DMS153 treated with DMSO at 0.1 percent for 48 hours (cell line): ENCODE data around the gene BTAF1.

Experiments
- DNase-seq: peaks from one replicate; lab custom pipeline; 2025; ENCODE audit not compliant: unreplicated experiment; lab: John Stamatoyannopoulos, UW

The BTAF1 gene

DNA sequence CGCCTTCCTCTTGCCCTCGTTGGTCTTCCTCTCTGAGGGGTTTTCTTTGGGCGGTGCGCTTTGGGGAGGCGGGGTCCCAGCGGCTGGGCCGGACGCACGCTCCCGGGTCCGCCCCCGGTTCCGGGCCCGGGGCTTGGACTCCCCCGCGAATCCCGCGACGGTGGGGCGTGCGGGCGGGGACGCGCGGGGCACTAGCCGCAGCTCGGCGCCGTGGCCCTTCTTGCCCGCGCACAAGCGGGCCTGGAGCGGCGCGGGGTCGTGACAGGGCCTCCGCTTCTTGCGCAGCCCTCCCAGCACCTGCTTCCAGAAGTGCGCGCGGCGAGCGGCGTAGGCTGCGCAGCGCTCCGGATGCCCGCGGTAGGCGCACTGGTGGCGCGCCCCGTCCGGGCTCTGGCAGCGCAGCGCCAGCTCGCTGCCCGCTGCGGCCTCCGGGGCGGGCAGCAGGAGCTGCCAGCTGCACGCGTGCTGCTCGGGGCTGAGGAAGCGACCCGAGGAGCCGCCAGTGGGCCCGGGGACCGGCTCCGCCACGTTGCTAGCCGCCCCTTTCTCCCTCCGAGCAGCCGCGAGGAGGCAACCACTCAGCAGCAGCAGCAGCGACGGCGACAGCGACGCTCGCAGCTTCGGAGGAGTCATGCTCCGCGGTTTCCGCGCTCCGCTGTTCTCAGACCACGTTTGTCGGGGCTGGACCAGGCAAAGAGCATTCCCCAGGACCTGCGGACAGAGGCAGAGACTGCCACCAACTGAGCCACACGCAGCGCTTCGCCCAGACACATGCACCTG lies 15.0 kb upstream of the BTAF1 start:
- DNase-seq, result peak; percentile 74

DNA sequence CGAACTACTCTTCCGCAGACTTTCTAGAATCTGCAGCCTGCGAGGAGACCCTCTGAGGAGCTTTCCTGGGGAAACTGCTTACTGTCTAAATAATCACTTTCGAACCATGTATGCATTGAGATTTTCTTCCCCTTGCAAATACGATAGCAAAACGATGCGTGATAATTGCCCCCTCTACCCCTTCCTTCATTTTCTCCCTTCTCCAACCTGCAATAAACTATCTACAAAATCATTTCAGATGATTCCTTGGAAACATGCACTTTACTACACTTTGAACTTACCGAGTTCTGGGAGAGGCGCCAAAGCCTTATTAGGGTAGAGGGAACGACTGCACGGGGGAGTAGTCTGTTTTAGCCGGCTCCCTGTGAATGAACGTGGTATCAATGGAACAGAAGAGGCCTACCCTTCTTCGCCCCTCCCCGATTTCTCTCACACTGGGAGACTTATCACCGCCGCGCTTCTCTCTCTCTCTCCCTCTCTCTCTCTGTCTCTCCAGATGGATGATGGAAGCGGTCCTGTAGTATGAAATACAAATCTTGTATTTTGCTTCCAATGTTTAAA lies 14.4 kb upstream of the BTAF1 start, which contains the start of gene FGFBP3:
TSS of gene FGFBP3 (minus strand) at position 370 of the 561 bp plus-strand sequence. CDS start 517 bp downstream, outside the sequence.
- peak; percentile 38 for DNase-seq

DNA sequence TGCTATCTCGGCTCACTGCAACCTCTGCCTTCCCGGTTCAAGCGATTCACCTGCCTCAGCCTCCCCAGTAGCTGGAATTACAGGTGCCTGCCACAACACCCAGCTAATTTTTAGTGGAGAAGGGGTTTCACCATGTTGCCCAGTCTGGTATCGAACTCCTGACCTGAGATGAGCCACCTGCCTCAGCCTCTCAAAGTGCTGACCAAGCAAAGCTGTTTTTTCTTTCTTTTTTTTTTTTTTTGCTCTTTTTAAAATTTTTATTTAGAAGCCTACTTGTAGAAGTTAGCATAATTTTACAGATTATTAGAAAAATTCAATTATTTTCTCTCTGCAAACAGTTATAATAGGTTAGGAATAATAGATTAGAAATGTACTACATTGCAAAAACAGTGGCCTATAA lies 13.1 kb upstream of the BTAF1 start:
- no peak for DNase-seq

DNA sequence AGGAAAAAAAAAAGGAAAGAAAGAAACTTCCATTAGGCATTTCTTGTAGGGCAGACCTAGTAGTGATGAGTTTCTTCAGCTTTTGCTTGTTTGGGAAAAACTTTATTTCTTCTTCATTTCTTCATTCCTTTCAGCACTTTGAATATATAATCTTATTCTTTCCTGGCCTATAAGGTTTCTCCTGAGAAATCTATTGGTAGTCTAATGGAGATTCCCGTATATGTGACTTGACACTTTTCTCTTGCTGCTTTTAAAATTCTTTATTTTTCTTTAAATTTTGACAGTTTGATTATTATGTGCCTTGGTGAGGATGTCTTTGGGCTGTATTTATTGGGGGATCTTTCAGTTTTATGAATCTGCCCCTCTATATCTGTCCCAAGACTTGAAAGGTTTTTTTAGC lies 3.9 kb upstream of the BTAF1 start:
- no peak for DNase-seq

DNA sequence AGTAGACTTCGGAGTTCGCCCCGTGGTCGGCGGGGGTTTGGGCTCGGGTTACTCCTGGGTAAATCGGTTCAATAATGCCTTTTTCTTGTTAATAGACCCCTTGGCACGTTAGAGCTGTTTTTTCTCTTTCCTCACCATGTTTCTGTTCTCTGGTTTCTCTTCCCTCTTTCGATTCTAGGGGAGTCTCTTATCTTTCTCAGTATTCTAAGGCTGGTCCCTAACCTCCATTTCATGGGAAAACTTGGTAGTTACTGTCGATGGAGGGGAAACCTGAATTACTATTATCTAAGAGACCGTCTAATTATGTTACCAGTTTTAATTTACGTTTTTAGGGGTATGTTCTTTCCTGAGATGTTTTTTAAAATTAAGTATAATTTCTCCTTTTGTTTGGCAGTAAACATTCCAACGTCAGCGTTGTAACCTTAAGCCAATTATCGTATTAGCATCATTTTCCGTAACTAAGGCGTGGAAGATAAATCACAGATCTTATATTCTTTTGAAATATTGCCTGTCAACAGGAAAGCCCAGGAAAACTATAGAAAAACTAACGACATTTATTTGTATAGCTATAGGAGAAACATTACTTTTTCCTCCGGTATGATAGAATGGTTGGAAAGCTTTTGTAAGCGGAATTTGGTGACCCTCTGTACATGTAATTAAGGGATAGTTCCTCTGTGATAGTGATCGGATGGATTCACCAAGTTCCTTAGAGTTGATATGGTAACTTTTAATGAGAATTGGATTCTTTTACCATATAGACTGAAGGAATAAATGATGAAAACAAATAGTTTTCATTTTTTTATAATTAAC lies 847 bp downstream of the BTAF1 start:
- no peak for DNase-seq

DNA sequence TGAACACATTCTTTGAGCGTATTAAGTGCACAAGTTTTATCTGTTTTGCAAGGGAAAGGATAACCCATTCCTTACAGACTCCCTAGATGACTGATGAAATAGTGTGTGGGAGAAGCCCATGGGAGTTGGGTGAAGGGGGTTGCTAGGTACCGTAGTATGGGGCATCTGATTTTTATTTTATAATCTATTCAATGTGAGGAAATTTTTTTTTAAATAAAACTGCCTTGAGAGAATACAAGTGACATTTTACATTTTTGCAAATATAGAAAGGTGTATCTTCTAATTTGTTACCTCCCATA lies 1.4 kb downstream of the BTAF1 start:
- no peak for DNase-seq

DNA sequence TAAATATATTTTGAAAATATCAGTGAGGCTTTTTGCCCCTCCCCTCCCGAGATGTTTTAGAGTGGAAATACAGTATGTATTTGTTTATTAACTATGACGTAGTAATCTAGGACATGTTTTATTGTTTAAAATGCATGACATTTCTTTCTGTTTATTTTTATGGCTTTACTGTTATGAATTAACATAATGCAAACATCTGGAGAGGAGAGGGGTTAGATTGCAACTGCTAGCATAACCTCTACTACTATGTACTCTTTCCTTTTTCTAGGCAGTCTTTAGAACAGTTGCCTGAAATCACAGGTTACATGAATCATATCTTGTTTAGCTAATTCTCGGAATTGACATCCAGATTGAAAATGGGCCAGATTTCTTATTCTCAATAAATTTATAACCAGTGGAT lies 7.4 kb downstream of the BTAF1 start:
- no peak for DNase-seq

DNA sequence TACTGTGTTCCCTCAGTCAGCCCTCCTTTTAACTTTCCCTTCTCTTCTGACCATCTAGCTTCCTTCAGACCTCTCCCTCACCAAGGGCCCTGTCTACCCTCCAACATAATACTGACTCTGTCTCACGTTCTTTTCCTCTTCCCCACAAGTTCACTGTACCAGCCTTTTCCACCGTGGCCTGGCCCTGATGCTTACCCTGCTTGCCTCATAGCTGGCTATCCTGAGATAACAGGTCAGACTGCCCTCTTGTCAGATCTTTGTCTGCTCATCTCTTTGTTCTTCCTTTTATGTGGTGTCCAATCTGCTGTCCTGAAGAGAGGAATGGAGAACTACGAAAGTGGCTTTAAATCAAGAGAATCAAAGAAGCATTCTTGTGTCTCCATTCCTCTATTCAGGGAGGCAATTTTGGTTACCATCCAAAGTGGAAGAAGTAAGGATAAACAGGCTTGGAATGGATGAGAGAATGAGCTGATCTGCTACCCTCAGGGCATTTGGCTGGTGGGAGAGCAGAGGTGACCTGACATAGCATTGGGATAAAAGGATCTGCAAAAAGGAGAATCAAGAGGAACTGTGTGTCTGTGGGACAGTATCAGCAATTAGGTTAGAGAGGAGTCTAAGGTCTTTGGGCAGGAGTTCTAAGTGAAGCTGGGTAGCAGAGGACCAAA lies 8.1 kb downstream of the BTAF1 start:
- DNase-seq, result no peak

DNA sequence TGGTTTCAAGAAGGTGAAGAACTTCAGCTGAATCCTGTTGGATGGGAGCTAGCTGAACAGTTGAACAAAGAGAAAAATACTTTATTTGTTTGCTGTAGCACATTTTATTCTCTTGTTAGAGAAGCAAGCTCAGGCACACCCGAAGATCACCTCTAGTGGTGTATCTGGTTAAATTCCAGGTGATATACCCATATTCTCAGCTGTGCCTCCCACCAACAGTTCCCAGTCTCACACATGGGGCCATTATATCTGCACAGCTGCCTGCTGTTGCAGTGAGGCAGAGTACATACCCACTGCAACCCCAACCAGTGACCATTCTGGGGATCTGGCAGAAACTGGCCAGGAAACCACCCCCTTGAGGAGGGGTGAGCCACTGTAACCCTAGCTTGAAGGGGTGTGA lies 9.2 kb downstream of the BTAF1 start:
- DNase-seq, result no peak

DNA sequence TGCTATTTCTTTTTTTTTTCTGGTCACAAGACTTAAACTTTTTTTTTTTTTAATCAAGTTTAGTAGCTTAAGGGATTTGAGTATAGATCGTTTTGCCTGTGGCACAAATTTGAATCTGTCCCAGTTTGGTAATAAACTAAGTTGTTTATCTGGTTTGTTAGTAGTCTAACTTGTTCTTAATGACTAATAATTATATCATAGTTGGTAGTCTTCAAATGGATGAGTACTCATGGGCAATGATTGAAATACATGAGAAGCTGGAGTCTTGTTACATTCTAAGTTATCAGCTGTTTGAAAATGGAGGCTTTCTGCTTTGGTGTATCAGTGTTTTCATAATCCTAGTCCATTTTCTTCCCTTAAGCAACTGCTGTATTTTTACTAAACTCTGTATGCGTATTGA lies 12.3 kb downstream of the BTAF1 start:
- DNase-seq, result no peak

DNA sequence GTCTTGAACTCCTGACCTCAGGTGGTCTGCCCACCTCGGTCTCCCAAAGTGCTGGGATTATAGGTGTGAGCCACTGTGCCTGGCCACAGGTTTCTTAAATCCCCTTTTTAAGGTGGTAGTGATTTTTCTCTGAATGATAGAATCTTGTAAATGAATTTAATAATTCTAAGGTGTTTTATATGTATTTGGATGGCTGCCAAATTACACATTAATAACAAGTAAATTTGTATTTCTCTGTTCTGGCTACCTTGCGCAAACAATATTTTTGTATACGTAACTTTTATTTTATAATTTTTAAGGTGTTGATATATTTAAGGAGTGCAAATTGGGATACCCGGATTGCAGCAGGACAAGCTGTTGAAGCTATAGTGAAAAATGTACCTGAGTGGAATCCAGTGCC lies 16.1 kb downstream of the BTAF1 start:
- no peak for DNase-seq

DNA sequence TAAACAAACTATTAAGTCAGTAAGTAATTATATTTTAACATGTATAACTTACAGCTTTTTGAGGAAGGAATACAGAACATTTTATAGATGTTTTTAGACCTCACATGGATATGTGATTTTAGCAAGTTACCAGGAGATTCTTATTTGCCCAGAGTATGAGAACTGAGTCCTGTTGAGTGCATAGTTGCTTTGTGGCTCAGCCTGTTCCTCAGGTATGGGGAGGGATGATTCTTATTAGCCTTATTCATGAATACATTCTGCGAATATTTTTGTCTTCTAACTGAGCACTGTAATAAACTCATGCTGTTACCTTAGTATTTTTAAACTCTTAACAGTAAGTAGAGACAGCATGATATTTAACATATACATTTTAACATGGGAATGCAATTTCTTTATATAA lies 17.9 kb downstream of the BTAF1 start:
- no peak for DNase-seq

DNA sequence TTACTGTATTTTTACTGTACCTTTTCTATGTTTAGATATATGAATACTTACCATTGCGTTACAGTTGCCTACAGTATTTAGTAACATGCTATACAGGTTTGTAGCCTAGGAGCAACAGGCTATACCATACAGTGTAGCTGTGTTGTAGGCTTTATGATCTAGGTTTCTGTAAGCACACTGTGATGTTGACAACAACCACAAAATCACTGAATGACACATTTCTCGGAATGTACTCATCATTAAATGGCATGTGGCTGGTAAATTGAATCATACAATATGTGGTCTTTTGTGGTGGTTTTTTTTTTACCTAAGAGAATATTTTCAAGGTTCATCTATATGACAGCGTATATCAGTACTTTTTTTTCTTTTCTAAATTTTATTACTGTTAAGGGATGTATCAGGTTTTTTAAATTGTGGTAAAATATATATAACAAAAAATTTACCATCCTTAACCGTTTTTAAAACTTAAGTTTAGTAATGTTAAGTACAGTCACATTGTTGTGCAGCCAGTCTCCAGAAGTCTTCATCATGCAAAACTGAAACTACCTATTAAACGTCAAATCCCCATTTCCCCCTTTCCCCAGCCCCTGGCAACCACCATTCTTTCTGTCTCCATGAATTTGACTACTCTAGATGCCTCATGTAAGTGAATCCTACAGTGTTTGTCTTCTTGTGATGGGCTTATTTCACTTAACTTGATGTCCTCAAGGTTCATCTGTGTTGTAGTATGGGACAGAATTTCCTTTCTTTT lies 21.5 kb downstream of the BTAF1 start:
- no peak for DNase-seq

DNA sequence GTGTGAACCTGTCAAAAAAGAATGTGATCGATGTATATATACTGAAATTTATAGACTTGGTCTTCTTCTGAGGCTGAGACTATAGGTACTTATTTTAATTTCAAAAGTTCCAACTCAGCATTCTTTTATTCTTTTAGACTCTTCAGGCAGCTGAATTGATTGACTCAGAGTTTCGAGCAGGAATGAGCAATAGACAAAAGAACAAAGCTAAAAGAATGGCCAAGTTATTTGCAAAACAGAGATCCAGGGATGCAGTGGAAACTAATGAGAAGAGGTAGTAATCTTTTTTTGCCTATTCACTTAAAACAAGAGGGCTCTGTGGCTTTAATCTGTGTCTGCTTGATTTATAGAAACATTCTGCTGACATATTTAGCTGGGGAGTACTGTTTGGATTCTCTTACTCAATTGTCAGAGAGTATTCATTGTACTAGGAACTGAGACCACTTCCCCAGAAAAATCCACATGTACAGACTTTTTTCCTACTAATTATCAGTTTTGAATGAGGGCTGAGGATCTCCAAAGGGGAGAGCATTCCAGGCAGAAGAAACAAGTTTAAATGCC lies 30.1 kb downstream of the BTAF1 start:
- DNase-seq, result no peak

DNA sequence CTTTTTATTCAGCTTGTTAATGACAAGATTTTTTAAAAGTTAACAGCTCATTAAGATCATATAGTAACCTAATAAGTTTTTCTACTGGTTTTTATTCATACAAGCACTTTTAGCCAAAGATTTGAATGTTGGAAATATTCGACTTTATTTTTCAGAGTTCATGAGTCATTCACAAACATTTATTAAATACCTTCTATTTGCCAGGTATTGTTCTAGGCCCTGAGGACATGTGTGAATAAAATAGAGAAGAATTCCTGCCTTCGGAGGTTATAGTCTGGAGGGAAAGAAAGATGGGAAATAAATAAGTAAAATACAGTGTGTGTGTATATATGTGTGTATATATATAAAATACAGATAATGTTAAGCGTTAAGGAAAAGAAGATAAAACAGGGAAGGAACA lies 31.5 kb downstream of the BTAF1 start:
- no peak for DNase-seq

DNA sequence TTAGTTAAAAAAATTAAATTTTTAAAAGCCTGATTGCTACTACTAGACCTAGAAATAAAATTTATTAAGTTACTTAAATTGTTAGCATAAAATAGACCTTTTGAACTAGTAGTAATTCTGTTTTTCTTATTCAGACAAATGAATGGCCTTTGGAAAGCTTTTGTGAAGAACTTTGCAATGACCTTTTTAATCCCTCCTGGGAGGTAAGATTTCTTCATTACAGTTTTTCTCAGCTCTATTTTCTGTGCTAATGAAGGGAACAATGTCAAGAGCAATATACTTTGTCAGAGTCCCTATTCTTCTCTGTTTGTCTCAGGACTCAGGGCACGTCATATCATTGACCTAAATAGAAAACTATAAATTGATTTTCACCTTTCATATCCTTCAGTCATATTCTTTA lies 33.5 kb downstream of the BTAF1 start:
- DNase-seq, result no peak

DNA sequence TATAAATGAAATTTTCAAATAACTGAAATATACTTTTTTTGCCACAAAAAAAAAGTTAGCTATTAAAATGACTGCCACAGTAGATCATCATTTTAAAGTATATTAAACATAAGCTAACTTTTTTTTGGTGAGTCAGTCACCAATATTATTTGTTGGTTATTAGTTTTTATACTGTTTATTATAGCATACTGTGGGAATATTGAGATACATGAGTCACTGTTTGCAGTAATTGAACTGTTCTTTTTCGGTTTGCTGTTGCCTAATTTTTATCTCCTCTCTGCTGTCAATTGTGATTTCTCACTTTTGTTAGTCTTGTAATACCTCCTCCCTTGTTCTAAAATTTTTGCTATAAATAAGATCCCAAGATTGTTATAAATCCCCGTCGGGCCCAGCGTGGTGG lies 45.7 kb downstream of the BTAF1 start:
- DNase-seq, result no peak

DNA sequence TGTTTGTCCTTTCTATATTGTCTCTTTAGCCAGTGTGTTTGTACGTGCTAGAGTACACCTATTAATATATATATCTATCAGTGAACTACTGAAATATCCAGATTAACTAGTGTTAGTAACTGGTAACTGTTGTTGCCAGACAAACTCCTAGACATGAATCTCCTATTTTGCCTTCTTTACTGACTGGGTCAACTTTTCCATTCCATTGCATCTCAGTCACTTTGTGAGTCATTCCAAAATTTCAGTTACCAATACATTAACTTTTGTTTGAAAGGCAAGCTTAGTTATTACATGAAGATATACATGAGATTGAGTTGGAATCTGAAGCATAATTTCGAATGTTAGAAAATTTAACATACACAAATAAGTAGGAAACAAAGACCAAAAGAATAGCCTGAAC lies 51.4 kb downstream of the BTAF1 start:
- DNase-seq, result no peak

DNA sequence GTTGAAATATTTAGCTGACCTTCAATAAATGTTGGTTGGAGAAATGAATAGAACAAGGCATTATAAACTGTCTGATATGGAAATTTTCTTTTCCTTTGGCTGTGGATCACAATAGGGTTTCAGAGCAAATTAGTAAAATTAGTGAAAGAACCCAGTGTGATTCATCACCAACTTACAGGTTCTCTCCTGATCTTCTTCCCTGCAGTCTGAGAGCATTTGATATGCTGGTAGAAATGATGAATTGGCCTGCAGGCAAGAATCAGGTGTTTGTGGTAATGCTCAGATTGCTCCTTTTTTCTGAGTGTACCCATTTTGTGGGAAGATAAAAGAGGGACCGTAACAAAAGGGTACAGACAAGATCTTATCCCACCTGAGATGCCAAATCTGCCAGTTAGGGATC lies 51.9 kb downstream of the BTAF1 start:
- DNase-seq, result no peak

DNA sequence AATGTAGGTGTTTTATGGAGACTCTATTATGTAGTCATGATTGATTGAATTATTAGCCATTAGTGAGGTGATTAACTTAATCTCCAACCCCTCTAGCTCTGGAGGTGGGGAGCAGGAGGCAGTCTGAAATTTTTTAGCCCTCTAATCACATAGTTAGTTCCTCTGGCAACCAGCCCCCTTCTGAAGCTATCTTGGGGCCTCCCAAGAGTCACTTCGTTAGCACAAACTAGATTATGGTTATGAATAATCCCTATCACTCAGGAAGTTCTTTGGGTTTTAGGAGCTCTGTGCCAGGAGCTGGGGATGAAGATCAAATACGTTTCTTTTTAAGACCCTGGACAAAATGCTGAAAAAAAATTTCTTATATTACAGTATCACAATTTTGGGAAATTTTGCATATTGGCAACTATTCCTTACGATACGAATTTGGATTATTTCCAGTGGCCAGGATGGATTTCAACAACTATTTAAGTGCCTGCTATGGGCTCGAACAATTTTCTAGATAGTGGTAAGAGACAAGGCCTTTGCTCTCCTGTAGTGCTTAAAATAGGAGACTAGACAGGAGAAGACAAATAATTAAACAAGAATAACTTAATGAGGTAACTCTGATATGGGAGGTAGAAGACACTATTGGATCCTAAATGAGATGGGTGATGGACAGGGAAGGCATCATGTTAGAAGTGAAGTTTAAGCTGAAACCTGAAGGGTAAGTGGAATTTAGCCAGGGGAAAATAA lies 52.9 kb downstream of the BTAF1 start:
- no peak for DNase-seq
